Endothelial cell of umbilical vein (primary cell): ENCODE measurements around the gene IL1R2. TPM values are rescaled to one million over a fixed set of nuclear protein-coding genes. Genes with fewer than 3 reads are reported as not detected.

ENCODE experiments used
- BruUV-seq: library from RNA; stranded (reverse); fragments of 400-500 nt; replicated peaks from 2 replicates; lab custom pipeline; 2021; lab: Mats Ljungman, UMichigan
- CTCF ChIA-PET: fragments of 300-600, 350-600 bp; sonication (Branson Sonifier 250); formaldehyde crosslinking; loops from one replicate; lab custom pipeline; 2021; ENCODE audit warnings: antibody characterized with exemption, inconsistent platforms; lab: Charles Lee
- POLR2A ChIA-PET: fragments of 300-600, 350-600 bp; sonication (Branson Sonifier 250); formaldehyde crosslinking; loops from one replicate; lab custom pipeline; 2021; ENCODE audit warnings: antibody characterized with exemption, inconsistent platforms; lab: Charles Lee
- DNase-seq: peaks from one replicate; pipeline ENCODE4 v3.0.0-alpha.2; 2011; ENCODE audit warnings: low read depth, low spot score
- FAIRE-seq: peaks from 2 replicates; lab custom pipeline; 2011; peaks lifted over from hg19 to GRCh38; lab: Jason Lieb, UNC
- H2AFZ ChIP-seq: 2 replicates; pipeline ENCODE4 v1.6.0; 2012; ENCODE audit warnings: low read depth, low read length, control low read depth, inconsistent platforms
- H3K27ac ChIP-seq: 2 replicates; pipeline ENCODE4 v1.5.1; 2011; ENCODE audit warnings: low read depth, mild to moderate bottlenecking, control low read depth, low read length, moderate library complexity; ENCODE audit not compliant: insufficient read depth
- H3K27me3 ChIP-seq, 2 experiments: 2 replicates each; pipeline versions ENCODE4 v1.6.0 to v1.6.1; 2011; ENCODE audit warnings: low read length in 2 of 2, mixed read lengths in 1 of 2; ENCODE audit not compliant: control insufficient read depth in 2 of 2, insufficient read depth in 2 of 2
- H3K36me3 ChIP-seq, 2 experiments: 2 replicates in 1 of 2; 3 replicates in 1 of 2; pipeline ENCODE4 v1.5.1; 2011; ENCODE audit warnings: low read length in 2 of 2, mild to moderate bottlenecking in 1 of 2, moderate library complexity in 1 of 2; ENCODE audit not compliant: control insufficient read depth in 2 of 2, insufficient read depth in 2 of 2; ENCODE audit errors: extremely low read depth in 1 of 2
- H3K4me1 ChIP-seq: 3 replicates; pipeline ENCODE4 v1.5.1; 2011; ENCODE audit warnings: mild to moderate bottlenecking, low read length; ENCODE audit not compliant: control insufficient read depth, insufficient read depth; ENCODE audit errors: extremely low read depth
- H3K4me2 ChIP-seq: 2 replicates; pipeline ENCODE4 v1.6.1; 2011; ENCODE audit warnings: low read length, control low read depth, mixed read lengths; ENCODE audit not compliant: insufficient read depth
- H3K4me3 ChIP-seq, 3 experiments: fragments of 200-600 bp in 1 of 3; sonication (generic), shearing (Covaris generic) in 1 of 3; replicated peaks in 1 of 3; 2 replicates each; pipeline ENCODE4 v1.5.1; 2011 to 2016; ENCODE audit warnings: control low read depth in 3 of 3, low read length in 3 of 3, mild to moderate bottlenecking in 2 of 3, inconsistent platforms in 1 of 3, low read depth in 1 of 3, moderate library complexity in 1 of 3; ENCODE audit not compliant: insufficient read depth in 1 of 3
- H3K79me2 ChIP-seq: 2 replicates; pipeline ENCODE4 v1.6.0; 2012; ENCODE audit warnings: low read length, inconsistent platforms; ENCODE audit not compliant: control insufficient read depth, insufficient read depth
- H3K9ac ChIP-seq: replicated peaks from 2 replicates; pipeline ENCODE3; 2011; ENCODE audit warnings: low read length, control low read depth; ENCODE audit not compliant: insufficient read depth; ENCODE audit errors: extremely low read depth
- H3K9me1 ChIP-seq: replicated peaks from 3 replicates; pipeline ENCODE4 v1.6.0; 2011; ENCODE audit warnings: mild to moderate bottlenecking, low read length; ENCODE audit not compliant: control insufficient read depth, insufficient read depth; ENCODE audit errors: extremely low read depth
- H3K9me3 ChIP-seq: replicated peaks from 2 replicates; pipeline ENCODE4 v1.5.1; 2012; ENCODE audit warnings: low read length, inconsistent platforms; ENCODE audit not compliant: control insufficient read depth, insufficient read depth
- H4K20me1 ChIP-seq: replicated peaks from 2 replicates; pipeline ENCODE3; 2011; ENCODE audit warnings: mild to moderate bottlenecking, low read length; ENCODE audit not compliant: control insufficient read depth, insufficient read depth; ENCODE audit errors: extremely low read depth
- CTCF ChIP-seq, 2 donors: IDR thresholded peaks; 1 replicate in 1 of 2; 2 replicates in 1 of 2; pipeline ENCODE4 v1.5.1; 2011; ENCODE audit warnings: low read length in 2 of 2, mild to moderate bottlenecking in 2 of 2, moderate library complexity in 2 of 2, control low read depth in 1 of 2, inconsistent platforms in 1 of 2, low read depth in 1 of 2; ENCODE audit not compliant: insufficient read depth in 1 of 2; ENCODE audit errors: extremely low read depth in 1 of 2
- EZH2 ChIP-seq: IDR thresholded peaks from 2 replicates; pipeline ENCODE4 v1.6.1; 2012; ENCODE audit warnings: borderline replicate concordance, low read depth, mild to moderate bottlenecking, moderate library complexity, low read length, inconsistent platforms; ENCODE audit not compliant: severe bottlenecking
- FOS ChIP-seq: IDR thresholded peaks from 2 replicates; pipeline ENCODE4 v1.6.1; 2011; ENCODE audit warnings: mild to moderate bottlenecking, low read length, moderate library complexity, borderline replicate concordance; ENCODE audit not compliant: insufficient read depth
- GATA2 ChIP-seq: IDR thresholded peaks from 2 replicates; pipeline ENCODE4 v1.7.0; 2011; ENCODE audit warnings: low read depth, mild to moderate bottlenecking, moderate library complexity, mixed read lengths, low read length; ENCODE audit not compliant: insufficient read length, insufficient read depth
- JUN ChIP-seq: IDR thresholded peaks from 2 replicates; pipeline ENCODE4 v1.6.1; 2011; ENCODE audit warnings: borderline replicate concordance, low read depth; ENCODE audit not compliant: insufficient read length, insufficient read depth
- MAX ChIP-seq: IDR thresholded peaks from 2 replicates; pipeline ENCODE4 v1.6.1; 2011; ENCODE audit not compliant: insufficient read depth, insufficient read length
- MYC ChIP-seq: IDR thresholded peaks from one replicate; pipeline ENCODE4 v1.6.1; 2011; ENCODE audit warnings: mild to moderate bottlenecking, low read depth, low read length
- POLR2A ChIP-seq: IDR thresholded peaks from 2 replicates; pipeline ENCODE4 v1.6.1; 2012; ENCODE audit warnings: low read depth, mild to moderate bottlenecking, control low read depth, low read length
- dilution Hi-C: fragments of 300-500 bp; cut with MboI; formaldehyde crosslinking; loops from one replicate; pipeline ENCODE4 v1.15.0; 2019; ENCODE audit warnings: low sequenced_read_pairs; ENCODE audit not compliant: extremely low pct_ligation_motif_present
- intact Hi-C: fragments of 100-400 bp; cut with micrococcal nuclease; formaldehyde crosslinking; loops from one replicate; pipeline ENCODE4 v1.10.0; 2022
- polyA plus RNA-seq, 4 experiments: library from polyadenylated mRNA; depleted of rRNA in 3 of 4; stranded (reverse) in 3 of 4; unstranded in 1 of 4; fragments of >200 nt; gene quantifications; 2 replicates each; pipeline versions ENCODE4 v1.2.1 to v1.2.3, GENCODE V29; 2011 to 2012; ENCODE audit warnings: missing spikeins in 1 of 4
- total RNA-seq: library from RNA; stranded (reverse); gene quantifications from 2 replicates; pipeline ENCODE4 v1.2.3, GENCODE V29; 2021

Gene IL1R2
- total and polyA plus RNA-seq, 2 donors (not counting 3 experiments of a cell fraction or from before 2014, with no cell fraction given): not detected

- H3K9me3 ChIP-seq: no peaks in the 10 kb centered on the region
- no peak overlapping the region for H3K9ac ChIP-seq
- H3K4me2 ChIP-seq: no peak overlapping the region
- no peak overlapping the region for H3K27ac ChIP-seq
- no peaks in the 10 kb centered on the region for H3K4me1 ChIP-seq
- intact Hi-C loops (no loop called here), dilution Hi-C loops (no loop called here)
- no peaks in the 10 kb centered on the region for H4K20me1 ChIP-seq
- H3K9me1 ChIP-seq: no peaks in the 10 kb centered on the region
- H3K36me3 ChIP-seq: no peaks in the 10 kb centered on the region
- H3K79me2 ChIP-seq: no peaks in the 10 kb centered on the region
- H3K4me3 ChIP-seq: no peak overlapping the region
- DNase-seq: no peak
- no TSS peak for BruUV-seq
- peaks cover 7 to 8% of the 10 kb centered on the region in 2 experiments for H3K27me3 ChIP-seq
- TF ChIP-seq MAX (no peak), JUN (no peak), EZH2 (no peak)
- CTCF ChIA-PET: no interaction called here
- no peak overlapping the region for H2AFZ ChIP-seq
- no peak for FAIRE-seq
- POLR2A ChIA-PET: no interaction called here
Observed at GRCh38 chr2:101972621-101973434, 18.9 kb upstream of the IL1R2 start.

GRCh38 chr2:101974663-101975062 lies 17.1 kb upstream of the IL1R2 start:
- no peaks in the 10 kb centered on the region for H3K9me3 ChIP-seq
- no TSS peak for BruUV-seq
- DNase-seq: no peak
- no peak overlapping the region for H3K4me2 ChIP-seq
- no peak overlapping the region for H3K27ac ChIP-seq
- no peaks in the 10 kb centered on the region for H3K4me1 ChIP-seq
- dilution Hi-C loops: no loop called here
- no peaks in the 10 kb centered on the region for H3K79me2 ChIP-seq
- POLR2A ChIA-PET: no interaction called here
- no peaks in the 10 kb centered on the region for H3K36me3 ChIP-seq
- H3K4me3 ChIP-seq: no peak overlapping the region
- H2AFZ ChIP-seq: no peak overlapping the region
- no peaks in the 10 kb centered on the region for H3K9me1 ChIP-seq
- peaks cover 6 to 7% of the 10 kb centered on the region in 2 experiments for H3K27me3 ChIP-seq
- CTCF ChIA-PET: no interaction called here
- no peak overlapping the region for H3K9ac ChIP-seq
- intact Hi-C loops: no loop called here
- no peak for TF ChIP-seq MYC
- TF ChIP-seq JUN: no peak
- no peak for TF ChIP-seq GATA2
- no peak for TF ChIP-seq FOS
- TF ChIP-seq POLR2A: no peak
- TF ChIP-seq EZH2: no peak
- no peak for TF ChIP-seq CTCF (IDR thresholded peaks at IDR 0.05; ENCODE audit: extremely low read depth in 1 of 2, insufficient read depth in 1 of 2, low read depth in 1 of 2, low read length in 2 of 2)
- TF ChIP-seq MAX: no peak
- no peaks in the 10 kb centered on the region for H4K20me1 ChIP-seq
- FAIRE-seq: no peak
